GM12864 (cell line): ENCODE measurements around the gene SLC22A4.

Experiments
- DNase-seq: peaks from one replicate; pipeline ENCODE4 v3.0.0-alpha.2; 2011; ENCODE audit warnings: low read depth
- H3K4me3 ChIP-seq: 2 replicates; pipeline ENCODE4 v1.5.1; 2011; ENCODE audit warnings: mild to moderate bottlenecking, low read depth, low read length, control low read depth
- CTCF ChIP-seq: IDR thresholded peaks from 2 replicates; pipeline ENCODE4 v1.5.1; 2011; ENCODE audit warnings: low read depth, mild to moderate bottlenecking, moderate library complexity, low read length, control low read depth, inconsistent platforms; ENCODE audit errors: missing control alignments

SLC22A4 gene

GRCh38 chr5:132291026-132291425 is 3.2 kb upstream of the SLC22A4 start:
- no peak for TF ChIP-seq CTCF
- DNase-seq = no peak
- no peak overlapping the region for H3K4me3 ChIP-seq

DNA sequence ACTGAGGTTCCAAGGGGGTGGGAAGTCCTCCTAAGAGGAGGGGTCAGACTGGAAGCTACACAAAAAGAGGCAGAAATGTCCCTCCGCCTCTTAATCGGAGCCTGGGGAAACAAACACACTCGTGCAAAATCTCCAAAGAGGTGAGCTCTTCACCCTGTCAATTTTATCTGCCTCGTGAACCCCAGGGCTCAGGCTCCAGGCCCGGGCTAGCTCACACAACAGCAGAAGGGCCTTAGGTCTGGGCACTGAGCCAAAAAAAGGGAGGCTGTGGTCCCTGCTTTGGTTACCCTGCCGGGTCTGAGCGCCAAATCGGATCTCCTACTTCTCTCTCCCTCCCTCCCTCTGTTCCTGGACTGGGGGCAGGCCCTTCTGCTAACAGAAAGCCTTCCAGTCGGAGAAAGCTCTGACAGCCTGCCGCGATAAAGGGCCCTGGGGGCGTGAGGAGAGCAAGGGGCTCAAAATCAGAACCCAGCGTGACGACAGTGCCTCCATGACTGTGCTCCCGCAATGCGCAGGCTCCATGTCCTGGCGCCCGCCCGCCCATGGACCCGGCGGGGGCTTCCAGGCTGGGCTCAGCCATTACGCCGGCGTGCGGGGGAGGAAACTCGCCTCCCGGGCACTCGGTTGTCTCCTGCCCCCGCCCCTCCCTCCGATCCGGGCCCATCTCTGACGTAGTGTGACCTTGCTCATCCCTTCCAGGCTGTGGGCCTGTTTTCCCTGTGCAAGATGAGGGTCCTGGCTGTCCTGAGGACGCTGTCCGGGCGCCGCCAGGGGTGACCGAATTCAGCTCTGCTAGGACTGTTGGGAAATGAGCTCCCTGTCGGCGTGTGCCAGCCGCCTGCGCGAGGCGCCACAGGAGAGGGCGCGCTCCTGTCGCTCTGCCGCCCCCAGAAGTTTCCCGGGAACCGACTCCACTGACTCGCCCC is 865 bp upstream of the SLC22A4 start:
- DNase-seq = no peak
- peak; percentile 12 for TF ChIP-seq CTCF
- peak overlapping the region; percentile 53 for H3K4me3 ChIP-seq

- no peak for DNase-seq
- no peak for TF ChIP-seq CTCF
Observed at GRCh38 chr5:132294728-132295504, 722 bp downstream of the SLC22A4 start.

DNA sequence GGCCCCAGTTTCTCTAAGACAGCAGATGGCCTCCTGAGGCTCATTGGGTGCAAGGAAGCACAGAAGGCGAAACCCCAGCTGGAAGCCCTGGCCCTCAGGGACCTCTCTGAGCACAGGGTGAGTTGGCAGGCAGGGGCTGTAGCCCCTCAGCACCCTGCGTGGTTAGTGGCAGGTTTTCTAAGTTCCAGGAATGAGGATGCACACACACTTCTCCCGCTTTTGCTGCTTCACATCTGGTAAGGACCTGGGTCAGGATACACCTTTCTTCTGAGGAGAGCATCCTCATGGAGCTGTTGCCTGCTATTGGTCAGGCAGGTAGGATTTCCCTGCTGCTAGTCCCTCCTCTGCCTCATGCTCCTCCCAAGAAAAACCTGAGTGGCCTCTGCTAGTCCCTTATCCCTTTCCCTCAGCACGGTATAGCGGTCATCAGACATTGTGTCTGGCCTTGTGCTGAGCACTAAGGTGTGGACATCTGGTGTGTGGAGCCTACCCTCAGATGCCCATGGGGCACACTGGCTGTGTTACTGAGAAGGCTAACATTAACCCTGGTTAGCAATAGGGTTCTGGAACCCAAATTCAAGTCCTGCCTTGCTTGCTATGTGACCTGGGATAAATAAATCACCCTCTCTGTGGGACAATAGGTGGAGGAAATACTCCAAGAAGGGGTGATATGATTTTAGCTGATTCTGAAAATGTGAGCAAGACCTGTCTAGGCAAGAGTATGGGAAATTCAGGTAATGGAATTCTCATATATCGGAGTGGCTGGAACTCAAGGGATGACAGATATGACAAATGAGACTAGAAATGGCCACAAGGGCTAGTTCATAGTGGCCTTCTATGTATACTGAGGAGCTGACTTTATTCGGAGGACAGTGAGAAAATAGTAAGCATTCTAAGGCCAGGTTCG is 1.6 kb downstream of the SLC22A4 start:
- no peak overlapping the region for H3K4me3 ChIP-seq
- no peak for TF ChIP-seq CTCF
- DNase-seq = no peak

More at GRCh38 chr5:132294728-132295504, 722 bp downstream of the SLC22A4 start:
- peak overlapping the region; percentile 53 for H3K4me3 ChIP-seq

- no peak overlapping the region for H3K4me3 ChIP-seq
- DNase-seq = no peak
- TF ChIP-seq CTCF = no peak
Observed at GRCh38 chr5:132296412-132297016, 2.3 kb downstream of the SLC22A4 start.

DNA sequence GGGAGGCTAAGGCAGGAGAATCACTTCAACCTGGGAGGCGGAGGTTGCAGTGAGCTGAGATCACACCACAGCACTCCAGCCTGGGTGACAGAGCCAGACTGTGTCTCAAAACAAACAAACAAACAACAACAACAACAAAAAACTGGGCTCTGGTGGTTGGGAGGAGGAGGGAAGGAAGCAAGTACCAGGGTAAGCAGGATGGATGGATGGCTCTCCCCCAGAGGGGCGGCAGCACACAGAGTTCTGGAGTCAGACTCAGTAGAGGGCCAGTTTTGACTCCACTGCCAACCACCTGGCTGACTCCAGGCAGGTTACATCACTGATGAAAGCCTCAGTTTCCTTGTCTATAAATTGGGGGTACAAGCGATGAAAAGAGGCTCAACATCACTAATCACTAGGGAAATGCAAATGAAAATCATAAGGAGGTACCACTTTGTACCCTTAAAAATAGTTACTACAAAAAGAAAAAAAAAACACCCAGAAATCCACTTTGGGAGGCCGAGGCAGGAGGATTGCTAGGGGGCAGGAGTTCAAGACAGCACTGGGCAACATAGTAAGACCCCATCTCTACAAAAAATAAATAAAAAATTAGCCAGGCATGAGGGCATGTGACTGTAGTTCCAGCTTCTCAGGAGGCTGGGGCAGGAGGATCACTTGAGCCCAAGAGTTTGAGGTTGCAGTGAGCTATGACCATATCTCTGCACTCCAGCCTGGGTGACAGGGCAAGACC is 3.2 kb downstream of the SLC22A4 start:
- H3K4me3 ChIP-seq = no peak overlapping the region
- no peak for TF ChIP-seq CTCF
- no peak for DNase-seq
